SHP77 treated with DMSO at 0.1 percent for 48 hours (cell line): ENCODE results near the gene DNASE1.
"Not testable (repeated sequence)": the region's sequence is repeated elsewhere in the genome, so short reads cannot be mapped to it uniquely, and the experiment has no call there.

Source experiments
- DNase-seq: peaks from one replicate; lab custom pipeline; 2025; lab: John Stamatoyannopoulos, UW

DNASE1 gene

DNA sequence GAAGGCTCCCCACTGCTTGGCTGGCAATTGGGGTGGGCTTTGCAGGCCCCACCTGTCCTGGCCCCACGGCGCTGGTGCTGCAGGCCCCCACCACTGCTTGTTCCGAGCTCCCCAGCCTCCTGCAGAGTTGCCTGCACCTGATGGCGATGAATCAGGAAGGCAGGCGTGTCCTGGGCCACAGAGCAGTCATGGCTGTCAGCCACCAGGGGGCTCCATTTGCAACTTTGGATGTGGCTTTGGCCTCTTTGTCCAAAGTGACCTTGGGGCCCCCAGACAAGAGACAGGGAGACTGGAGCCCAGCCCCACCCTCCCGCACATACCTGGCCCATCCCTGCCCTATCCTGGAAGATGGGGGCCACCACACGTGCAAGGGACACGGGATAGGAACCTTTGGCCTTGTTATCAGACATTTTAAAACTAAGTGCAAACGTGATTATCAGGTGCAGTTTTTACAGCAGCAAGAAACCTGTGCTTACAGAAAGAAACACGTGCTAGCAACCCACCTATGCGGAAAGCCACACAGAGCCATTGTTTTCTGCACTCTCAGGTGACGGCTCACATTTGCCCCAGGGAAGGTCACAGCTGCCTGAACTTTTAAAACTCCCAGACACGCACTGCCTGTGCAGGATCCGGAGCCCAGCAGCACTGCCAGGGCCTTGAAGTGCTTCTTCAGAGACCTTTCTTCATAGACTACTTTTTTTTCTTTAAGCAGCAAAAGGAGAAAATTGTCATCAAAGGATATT lies at the start of gene DNASE1:
DNASE1 (plus strand) TSS at position 443 of the 743 bp plus-strand sequence. CDS start 683 bp downstream, outside the sequence.
- DNase-seq: no peak

DNA sequence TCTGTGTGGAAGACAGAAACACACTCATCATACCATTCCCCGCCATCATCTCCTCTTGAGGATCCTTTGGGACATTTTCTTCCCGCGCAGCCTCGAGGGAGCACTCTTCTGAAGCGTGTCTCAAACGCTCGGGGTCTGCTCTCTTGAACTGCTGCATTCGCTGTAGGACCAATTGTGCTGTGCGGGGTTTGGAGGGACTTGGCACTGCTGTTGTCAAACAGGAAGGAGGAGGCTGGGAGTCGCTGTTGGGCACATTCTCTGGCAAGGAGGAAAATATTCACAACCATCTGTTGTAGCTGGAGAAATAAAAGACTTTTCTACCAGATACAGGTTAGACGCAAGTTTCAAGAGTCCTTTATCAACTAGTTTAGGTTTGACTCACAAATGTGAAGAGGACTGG lies 48.0 kb upstream of the DNASE1 start:
- no peak for DNase-seq

GRCh38 chr16:3607161-3607560 lies 47.3 kb upstream of the DNASE1 start:
- DNase-seq: no peak

DNA sequence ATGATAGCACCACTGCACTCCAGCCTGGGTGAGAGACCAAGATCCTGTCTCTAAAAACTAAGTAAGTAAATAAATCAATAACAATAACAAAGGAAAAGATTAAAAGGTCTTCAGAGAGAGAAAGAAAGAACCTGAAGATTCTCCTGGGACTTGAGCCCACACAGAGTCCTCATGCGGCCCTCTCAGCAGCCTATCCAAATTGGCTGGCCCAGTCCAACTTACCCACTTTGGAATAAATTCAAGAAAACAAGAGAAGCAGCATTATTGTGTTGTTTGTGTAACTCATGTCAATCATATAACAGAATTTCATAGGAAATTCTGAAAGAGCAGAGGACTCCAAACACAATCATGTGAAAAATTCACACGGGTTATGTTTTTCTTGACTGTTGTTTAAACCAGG lies 46.9 kb upstream of the DNASE1 start:
- DNase-seq: no peak

- DNase-seq: no peak
Measured at GRCh38 chr16:3608069-3608468, 46.4 kb upstream of the DNASE1 start.

DNA sequence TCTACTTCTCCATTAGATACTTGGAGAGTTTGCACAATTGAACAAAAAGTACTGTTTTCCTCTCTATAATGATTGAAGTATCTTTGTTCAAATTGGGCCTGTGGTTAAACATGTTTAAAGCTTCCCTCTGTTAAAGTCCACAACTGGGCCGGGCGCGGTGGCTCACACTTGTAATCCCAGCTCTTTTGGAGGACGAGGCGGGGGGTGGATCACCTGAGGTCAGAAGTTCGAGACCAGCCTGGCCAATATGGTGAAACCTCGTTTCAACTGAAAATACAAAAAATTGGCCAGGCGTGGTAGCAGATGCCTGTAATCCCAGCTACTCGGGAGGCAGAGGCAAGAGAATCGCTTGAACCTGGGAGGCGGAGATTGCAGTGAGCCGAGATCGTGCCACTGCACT lies 45.5 kb upstream of the DNASE1 start:
- not testable (repeated sequence) for DNase-seq

DNA sequence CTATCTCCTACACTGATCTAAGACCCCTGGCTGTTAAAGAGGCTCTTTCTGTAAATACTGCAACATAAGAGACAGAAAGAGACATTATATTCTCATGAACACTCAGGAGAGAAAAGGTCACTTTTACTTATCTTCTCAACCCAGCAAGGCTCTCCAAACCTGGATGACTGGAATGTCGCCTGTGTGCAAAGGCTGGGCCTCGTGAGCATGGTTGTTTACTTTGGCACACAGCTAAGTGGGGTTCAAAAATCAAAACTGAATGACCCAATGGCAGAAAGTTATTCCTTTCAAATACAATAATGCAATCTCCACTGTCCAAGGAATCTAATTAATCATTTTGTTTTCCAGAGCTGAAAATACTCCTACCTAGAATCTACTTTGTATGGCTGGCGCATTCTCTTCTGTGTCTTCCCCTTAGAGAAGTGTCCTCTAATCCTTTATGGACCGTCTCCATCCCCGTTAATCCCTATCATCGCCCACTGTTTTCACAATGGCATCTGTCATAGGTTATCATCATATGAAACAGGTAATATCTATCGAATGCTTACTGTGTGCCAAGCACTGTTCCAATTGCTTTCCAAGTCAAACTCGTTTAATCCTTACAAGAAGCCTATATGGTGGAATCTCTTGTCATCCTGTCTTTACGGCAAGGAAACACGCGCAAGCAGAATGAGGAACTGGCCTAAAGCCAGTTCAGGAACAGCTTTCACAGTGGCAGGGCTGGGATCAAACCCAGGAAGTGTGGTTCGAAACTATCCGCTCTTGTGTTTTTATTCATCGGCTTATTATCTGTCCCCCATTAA lies 44.4 kb upstream of the DNASE1 start:
- DNase-seq: no peak

DNA sequence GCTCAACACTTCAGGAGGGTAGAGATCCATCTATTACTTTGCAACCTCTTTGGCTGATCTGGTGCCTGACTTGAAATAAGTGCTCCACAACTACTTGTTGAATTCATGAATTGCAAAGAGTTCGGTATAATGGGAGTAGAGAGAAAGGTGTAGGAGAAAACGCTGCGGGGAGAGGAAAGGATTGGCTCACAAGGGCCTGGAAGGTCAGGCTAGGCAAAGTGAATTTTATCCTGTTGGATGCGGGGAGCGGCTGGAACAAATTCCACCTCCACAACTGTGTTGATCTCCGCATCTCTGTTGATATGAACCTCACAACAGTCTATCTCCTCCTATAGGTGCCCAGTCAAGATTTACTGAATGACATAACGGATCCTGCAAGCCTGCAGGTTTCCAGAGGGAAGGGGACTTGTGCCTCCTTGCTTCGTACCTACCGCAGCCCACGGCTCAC lies 43.8 kb upstream of the DNASE1 start:
- peak; percentile 1 for DNase-seq

DNA sequence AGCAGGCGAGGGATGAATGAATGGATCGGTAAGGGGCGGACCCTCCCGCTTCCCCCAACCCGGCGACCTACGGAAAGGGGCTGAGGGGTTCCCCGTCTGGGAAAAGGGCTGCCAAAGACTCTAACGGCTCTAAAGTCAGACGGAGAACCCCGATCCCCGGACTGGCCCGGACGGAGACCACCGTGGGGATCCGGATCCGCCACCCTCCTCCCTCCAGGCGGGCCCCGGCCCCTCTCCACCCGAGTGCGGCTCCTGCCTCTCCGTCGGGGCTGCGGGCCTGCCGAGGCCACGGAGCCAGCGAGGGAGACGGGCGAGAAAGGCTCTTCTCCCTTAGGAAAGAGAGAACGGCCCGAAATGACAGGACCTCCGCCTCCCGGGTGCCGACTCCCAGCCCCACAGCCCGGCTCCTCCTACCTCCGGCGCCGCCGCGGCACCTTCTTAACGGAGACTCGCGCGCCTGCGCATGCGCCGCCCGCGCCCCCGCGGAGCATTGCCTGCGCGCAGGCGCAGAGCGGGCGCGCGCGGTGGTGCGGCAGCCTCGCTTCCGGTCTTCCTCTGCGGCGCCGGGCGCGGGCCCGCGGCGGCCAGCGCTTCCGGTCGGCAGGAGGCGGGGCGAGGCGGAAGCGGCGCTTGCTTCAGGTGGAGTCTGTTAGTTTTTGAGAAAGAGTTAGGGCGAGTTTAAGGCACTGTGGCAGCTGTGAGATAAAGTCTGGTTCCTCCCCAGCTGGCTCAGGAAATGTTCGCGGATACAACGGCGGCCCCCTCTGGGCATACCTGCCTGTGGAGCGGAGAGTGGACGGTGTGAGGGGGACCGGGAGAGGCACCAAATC lies 43.1 kb upstream of the DNASE1 start, which contains the start of gene SLX4:
SLX4 (minus strand) TSS at position 461 of the 830 bp plus-strand sequence. CDS start 2,642 bp downstream, outside the sequence.
- peak; percentile 84 for DNase-seq

DNA sequence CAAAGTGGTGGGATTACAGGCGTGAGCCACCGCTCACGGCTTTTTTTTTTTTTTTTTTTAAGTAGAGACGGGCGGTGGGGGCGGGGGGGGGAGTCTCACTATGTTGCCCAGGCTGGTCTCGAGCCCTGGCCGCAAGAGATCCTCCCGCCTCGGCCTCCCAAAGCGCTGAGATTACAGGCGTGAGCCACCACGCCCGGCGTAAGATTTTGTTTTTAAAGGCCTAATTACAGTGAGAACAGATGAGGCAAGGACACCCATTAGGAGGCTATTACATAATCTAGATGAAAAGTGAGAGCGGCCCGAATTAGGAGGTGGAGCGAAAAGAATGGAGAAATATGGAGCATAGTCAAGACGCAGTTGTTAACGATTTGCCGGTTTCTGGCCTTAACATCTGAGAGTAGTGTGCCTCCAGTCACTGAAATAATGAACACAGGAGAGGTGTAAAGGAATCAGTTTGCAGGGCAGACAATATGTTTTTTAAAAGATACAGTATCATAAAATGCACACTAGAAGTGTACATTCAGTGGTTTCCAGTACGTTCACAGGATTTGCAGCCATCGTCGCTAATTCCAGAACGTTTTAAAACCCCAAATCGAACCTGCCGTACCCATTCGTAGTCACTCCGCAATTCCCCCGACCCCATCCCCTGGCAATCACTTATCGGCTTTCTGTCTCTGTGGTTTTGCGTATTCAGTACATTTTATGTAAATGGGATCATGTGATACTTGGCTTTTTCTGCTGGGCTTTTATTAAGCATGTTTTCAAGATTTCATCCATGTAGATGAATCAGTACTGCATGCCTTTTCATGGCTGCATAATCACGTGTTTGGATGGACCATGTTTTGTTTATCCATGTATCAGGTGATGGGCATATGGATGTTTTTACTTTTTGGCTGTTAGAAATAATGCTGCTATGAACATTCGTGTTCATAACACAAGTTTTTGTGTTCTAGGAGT lies 41.7 kb upstream of the DNASE1 start:
- no peak for DNase-seq

GRCh38 chr16:3618769-3619141 lies 35.7 kb upstream of the DNASE1 start:
- no peak for DNase-seq

- DNase-seq: no peak
Measured at GRCh38 chr16:3623642-3624041, 30.8 kb upstream of the DNASE1 start.

GRCh38 chr16:3625331-3625730 lies 29.2 kb upstream of the DNASE1 start:
- no peak for DNase-seq

GRCh38 chr16:3625911-3626732 lies 28.4 kb upstream of the DNASE1 start:
- DNase-seq: no peak

GRCh38 chr16:3637371-3637923 lies 17.0 kb upstream of the DNASE1 start:
- DNase-seq: no peak

GRCh38 chr16:3638916-3639644 lies 15.4 kb upstream of the DNASE1 start:
- DNase-seq: no peak

DNA sequence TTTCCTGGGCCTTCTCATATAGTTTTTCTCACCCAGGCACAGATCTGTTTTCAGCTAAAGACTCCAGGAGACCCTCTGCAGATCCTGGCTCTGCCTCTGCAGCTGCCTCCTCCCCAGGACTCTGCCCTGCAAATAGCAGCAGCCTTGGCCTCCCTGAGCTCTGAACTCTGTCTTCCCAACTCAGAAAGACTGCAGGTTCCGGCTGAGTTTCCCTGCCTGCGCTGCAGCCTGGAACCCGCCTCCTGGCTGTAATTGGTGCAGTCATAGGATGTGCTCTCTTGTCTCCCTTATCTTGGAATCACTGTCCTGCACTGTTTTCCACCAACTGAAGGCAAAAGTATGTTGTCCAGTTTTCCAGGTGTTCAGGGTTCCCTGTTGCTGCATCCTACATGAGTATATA lies 14.3 kb upstream of the DNASE1 start:
- no peak for DNase-seq

DNA sequence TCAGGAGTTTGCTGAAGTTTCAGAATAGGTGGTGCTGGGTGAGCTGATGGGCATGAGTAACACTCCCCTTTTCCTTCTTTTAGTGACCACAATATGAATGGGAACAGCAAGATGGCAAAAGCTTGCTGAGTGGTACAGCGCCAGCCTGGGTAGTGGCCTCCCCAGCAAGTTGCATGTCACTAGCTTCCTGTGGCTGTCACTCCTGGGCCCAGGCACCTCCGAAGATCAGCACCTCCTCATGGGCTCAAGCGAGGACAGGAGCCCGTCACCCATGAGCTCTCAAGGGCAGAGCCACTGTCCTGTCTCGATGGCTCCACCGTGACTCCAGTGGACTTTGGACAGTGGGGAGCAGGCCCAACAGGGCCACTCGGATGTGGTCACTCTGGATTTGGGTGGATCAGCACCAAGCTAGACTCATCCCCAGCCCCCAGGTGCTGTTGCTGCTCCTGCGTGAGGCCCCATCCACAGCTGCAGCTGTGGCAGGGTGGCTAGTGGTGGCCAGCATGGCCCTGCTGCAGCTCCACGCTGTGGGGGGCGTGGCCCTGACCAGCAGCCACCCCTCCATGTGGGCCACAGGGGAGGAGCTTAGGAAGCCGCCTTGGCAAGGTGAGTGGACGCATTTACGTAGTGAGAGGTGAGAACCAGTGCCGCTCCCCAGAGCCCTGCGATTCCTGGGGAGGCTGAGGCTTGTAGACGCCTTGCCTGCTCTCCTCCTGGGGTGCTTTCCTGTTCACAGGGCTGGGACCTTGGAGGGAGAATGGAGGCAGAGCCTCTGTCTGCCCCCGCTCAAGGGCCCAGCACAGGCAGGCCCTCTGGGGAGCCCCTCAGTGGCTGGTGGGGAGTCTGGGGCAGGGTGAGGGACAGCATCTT lies 13.6 kb upstream of the DNASE1 start:
- DNase-seq: no peak
